G401.6 (cell line): ENCODE results near the gene PPP3R1.
A peak's percentile ranks its signal among the peaks of the same experiment; 100 is the strongest.

Experiments used
- FAIRE-seq: peaks from 2 replicates; lab custom pipeline; 2012; peaks lifted over from hg19 to GRCh38; lab: Jason Lieb, UNC

Gene PPP3R1, protein sequence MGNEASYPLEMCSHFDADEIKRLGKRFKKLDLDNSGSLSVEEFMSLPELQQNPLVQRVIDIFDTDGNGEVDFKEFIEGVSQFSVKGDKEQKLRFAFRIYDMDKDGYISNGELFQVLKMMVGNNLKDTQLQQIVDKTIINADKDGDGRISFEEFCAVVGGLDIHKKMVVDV

GRCh38 chr2:68252400-68253218 is at the start of gene PPP3R1:
PPP3R1 (minus strand) TSS chr2:68252532; CDS start chr2:68252127, 405 bp downstream.
- no peak for FAIRE-seq

- no peak for FAIRE-seq
Observed at GRCh38 chr2:68295516-68295915, 43.2 kb upstream of the PPP3R1 start.

DNA sequence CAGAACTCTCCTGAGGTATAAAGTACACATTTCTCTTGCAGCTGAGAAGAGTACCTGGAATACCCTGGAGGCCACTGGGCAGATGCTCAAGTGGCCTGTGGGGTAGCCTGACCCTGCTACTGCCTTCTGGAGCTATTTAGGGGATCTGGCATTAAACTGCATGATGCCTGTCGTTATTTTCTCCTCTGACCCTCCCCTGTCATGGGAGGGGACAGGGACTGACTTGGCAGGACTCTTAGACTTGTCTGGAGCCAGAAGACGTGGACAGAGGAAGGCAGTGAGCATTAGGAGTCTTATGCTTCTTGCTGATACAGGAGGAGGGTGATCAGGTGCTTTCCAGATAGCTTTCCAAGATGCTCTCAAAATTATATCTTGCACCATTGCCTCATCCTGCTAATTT is 42.6 kb upstream of the PPP3R1 start:
- FAIRE-seq, result no peak

DNA sequence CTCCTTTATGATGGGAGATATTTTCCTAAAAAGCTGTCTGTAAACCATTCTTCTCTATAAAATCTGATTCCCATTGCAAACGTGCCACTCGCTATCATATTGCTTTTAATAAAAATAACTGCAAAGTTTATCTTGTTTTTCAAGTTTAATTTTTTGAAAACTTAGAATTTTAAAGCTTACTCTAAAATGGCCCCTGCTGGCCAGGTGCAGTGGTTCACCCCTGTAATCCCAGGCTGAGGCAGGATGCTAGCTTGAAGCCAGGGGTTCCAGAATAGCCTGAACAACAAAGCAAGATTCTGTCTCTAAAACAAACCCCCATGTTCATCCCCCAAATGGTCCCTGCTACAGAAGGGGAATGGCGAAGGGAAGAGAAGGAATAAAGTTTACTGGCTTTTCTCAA is 41.9 kb upstream of the PPP3R1 start:
- no peak for FAIRE-seq

DNA sequence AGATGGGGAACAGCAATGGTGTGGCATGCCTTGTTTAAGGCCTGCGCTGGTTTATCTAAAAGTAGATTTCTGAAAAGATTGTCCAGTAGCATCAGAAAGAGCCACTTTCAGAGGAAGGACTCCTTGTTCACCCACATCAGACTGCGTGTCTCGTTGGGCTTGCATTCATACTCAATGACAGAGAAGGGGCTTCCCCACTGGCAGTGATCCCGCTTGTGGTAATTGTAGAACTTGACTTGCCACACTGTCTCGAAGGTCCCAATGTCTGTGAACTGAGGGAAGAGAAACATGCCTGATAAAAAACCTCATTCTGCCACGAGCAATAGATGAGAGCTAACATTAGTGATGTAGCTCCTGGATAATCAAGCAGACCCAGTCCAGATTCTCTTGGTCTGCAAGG is 41.4 kb upstream of the PPP3R1 start:
- no peak for FAIRE-seq

DNA sequence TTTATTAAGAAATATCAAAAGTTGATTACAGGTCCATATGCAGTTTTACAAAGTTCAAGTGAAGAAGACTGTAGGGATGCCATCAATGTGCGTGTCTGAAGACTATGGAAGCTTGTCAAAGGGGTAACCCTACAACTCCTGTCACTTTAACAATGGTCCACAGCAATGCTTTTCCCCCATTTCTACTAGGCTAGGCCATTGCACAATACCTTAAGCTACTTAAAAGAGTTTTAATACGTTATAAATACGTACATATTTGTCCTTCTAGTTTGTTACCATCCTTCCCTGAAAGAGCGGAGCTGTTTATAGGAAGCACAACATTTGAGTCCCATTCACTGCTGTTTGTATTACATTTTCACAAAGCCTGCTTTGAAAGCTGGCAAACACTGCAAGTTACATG is 40.7 kb upstream of the PPP3R1 start:
- no peak for FAIRE-seq

GRCh38 chr2:68292108-68292710 is 39.9 kb upstream of the PPP3R1 start:
- FAIRE-seq, result peak; percentile 87

- no peak for FAIRE-seq
Observed at GRCh38 chr2:68291314-68291713, 39.0 kb upstream of the PPP3R1 start.

DNA sequence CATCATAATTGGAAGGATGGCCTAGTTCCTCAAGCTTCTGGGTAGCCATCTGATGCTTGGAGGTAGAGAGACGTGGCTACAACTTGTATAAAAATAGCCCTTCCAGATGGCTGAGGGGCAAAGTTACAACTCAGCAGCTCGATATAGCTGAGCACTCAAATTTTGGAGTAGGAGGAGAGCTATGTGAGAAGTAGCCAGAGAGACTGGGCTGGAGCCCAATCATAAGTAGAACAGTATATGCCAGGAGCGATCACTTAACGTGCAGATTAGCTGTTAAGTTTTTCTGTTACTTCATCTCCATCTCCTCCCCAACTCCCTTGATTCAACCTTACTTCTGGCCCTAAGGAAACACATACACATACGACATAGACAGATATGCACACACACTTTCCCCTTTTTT is 38.6 kb upstream of the PPP3R1 start:
- FAIRE-seq, result no peak

GRCh38 chr2:68287580-68288441 is 35.5 kb upstream of the PPP3R1 start:
- no peak for FAIRE-seq

DNA sequence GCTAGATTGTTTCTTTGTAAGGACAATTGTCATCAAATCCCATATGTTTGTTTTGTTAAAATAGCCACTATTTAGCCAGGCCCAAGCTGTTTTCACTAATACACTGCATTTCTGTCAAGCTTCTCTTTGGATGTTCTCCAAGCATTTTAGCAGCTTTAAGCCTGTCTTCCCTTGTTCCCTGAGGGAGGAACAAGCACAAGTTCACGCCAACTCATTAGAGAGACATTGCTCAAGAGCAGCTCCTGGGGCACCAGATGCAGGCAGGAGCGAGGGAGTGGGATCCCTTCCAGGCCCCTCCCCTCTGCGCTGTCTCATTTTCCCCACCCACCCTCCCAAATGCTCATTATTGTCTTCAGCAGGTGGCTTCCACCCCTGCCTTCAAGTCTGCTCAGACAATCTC is 32.6 kb upstream of the PPP3R1 start:
- FAIRE-seq, result no peak

DNA sequence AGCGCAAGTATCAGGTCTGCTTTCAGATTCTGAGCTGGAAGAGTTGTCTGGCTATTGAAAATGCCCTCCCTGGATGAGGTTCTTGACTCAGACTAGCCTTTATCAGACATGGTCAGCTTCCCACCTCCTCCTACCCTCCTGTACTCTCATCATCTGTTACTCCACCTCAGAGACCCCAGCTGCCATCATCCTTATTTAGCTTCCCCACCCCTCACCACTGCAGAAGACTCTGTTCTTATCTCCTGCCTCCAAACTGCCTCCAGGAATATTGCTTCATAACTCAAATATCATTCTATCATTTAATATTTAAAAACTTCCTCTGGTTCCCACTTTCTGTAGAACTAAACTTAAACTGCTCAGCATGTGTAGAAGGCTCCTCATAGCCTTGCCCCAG is 31.1 kb upstream of the PPP3R1 start:
- no peak for FAIRE-seq

DNA sequence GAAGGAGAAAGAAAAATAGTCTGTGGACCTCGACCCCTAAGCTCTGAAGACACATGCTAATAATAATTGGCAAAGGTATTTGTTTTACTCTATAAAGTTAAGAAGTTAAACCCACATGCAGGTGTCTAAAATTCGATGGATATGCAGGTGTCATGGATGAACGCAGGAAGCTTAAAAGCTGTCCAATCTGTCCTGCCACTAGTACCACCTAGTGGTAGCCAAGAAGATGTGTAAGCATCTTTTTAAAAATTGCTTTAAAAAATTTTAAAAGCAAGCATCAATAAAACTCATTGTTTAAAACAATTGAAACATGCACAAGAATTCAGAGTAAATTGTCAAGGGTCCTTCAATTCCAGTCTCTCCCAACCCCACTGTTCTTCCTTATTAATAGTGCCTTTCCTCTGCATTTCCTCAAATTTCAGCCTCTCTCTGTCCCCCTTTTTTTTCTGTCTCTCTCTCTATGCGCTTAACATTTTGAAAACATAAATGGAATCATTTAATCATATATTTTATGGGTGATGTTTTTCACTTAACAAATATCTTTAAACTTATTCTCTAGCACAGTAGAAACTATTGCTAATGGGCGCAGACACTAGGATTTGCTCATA is 30.6 kb upstream of the PPP3R1 start:
- FAIRE-seq, result peak; percentile 95

GRCh38 chr2:68280796-68281195 is 28.5 kb upstream of the PPP3R1 start:
- FAIRE-seq, result no peak

- no peak for FAIRE-seq
Observed at GRCh38 chr2:68280348-68280747, 28.0 kb upstream of the PPP3R1 start.

DNA sequence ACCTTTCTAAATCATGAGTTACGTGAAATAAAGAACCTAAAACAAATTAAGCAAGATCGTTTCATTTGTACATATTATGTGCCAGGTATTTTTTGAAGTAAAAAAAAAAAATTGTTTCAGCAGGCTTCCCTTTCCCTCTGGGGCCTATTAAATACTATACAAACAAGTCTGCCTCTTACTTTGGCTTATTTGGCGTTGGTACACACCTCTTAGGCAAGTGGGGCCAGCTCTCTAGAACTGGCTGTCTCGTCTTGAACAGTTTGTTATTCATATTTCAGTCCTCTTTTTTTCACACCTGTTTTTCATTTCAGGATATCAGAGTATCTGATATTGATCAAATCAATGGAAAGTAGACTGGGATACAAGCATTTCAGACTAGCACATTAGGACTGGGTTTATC is 27.4 kb upstream of the PPP3R1 start:
- FAIRE-seq, result no peak

DNA sequence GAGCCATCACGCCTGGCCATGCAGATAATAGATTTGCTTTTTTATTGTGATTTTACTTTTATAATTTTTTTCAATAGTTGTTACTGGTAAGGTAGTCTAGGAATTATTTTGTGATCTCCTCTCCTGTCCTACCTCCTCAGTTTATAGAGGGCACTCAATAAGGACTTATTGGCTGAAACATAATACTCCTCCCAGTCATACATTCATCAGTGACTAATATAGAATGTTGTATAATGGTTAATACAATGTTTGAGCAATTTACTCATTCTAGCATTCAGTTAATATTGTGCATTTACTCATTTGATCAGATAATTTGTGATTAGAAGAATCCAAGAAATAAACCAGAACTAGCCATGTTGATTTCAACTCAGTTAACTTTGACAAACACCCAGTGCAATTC is 25.8 kb upstream of the PPP3R1 start:
- no peak for FAIRE-seq

GRCh38 chr2:68274022-68274421 is 21.7 kb upstream of the PPP3R1 start:
- no peak for FAIRE-seq

DNA sequence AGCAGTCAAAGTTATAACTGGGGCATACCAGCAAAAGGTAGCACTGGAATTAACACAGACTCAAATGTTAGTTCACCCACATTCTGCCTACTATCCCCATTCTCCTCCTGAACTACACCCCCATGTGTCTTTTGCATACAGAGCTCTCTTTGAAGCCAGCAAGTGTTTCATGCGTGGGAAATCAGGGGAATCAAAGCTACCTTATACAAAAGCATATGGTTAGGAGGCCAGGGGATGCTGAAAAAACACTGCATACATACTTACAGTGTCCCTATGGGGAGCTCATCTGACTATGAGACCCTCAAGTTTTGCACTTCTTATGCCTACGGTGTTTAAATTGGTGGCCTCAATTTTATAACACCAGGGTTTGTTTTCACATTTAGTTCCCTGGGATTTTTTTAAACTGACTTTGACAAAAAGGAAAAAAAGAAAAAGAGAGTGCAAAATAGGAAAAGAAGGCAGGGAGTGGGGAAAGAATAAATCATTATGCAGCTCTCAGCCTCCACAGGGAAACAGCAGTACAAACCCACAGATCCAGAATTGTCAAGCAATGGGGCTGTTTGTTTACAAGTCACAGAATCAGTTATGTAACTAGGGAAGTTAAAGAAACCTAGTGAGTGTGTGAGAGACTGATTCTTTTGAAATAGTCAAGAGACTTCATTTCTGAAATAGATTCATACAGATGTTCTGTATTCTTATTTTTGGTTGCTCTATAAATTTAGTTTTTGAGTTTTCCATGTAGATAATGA is 20.1 kb upstream of the PPP3R1 start:
- FAIRE-seq, result no peak

- FAIRE-seq, result no peak
Observed at GRCh38 chr2:68266655-68267054, 14.3 kb upstream of the PPP3R1 start.

- FAIRE-seq, result no peak
Observed at GRCh38 chr2:68263632-68264031, 11.3 kb upstream of the PPP3R1 start.

GRCh38 chr2:68258851-68259250 is 6.5 kb upstream of the PPP3R1 start:
- FAIRE-seq, result no peak
